ENCODE results near the gene DEPDC5. TPM values are rescaled to one million over a fixed set of nuclear protein-coding genes. Genes with fewer than 3 reads are reported as not detected.

DEPDC5 gene
- total RNA-seq, 1 experiment from 2014 or later, result 28.1 TPM

GRCh38 chr22:31954535-31955523 lies 201.0 kb downstream of the DEPDC5 start:
- Histone ChIP-seq H3K9me2 (ENCODE audit: insufficient read depth) (no peaks in the 10 kb centered on the region), H3K4me3 (no peak overlapping the region), H3K27ac (no peak overlapping the region), H2AFZ (no peak overlapping the region), H3K27me3 (ENCODE audit: insufficient read depth, low read depth) (no peaks in the 10 kb centered on the region), H3K79me2 (ENCODE audit: low read depth) (peaks cover 55% of the 10 kb centered on the region), H3F3A (ENCODE audit: insufficient read depth, low read depth) (peaks cover 37% of the 10 kb centered on the region; the same call in 1 of the 2 replicates), H3K4me2 (no peak overlapping the region), H3K36me3 (ENCODE audit: low read depth) (peaks cover 23% of the 10 kb centered on the region), H3K9me3 (ENCODE audit: insufficient read depth, low read depth) (no peaks in the 10 kb centered on the region), H3K4me1 (replicated peaks; ENCODE audit: insufficient read depth) (peaks cover 20% of the 10 kb centered on the region), H4K20me1 (ENCODE audit: insufficient read depth) (peaks cover 19% of the 10 kb centered on the region)
- POLR2A ChIA-PET (ENCODE audit: unreplicated experiment), result no interaction called here
- no peak for TF ChIP-seq CTCF (conservative IDR thresholded peaks at IDR 0.05)
- no peak for TF ChIP-seq EZH2 (IDR thresholded peaks at IDR 0.05; ENCODE audit: low read depth)
- BruUV-seq (replicated peaks), result no TSS peak
- CTCF ChIA-PET, result no interaction called here
- intact Hi-C loops (cut with micrococcal nuclease; ENCODE audit: unreplicated experiment), result no loop called here
- no peak for DNase-seq

GRCh38 chr22:31956360-31956759 lies 202.5 kb downstream of the DEPDC5 start:
- Histone ChIP-seq H4K20me1 (ENCODE audit: insufficient read depth) (peaks cover 19% of the 10 kb centered on the region), H3K9me3 (ENCODE audit: insufficient read depth, low read depth) (no peaks in the 10 kb centered on the region), H3K79me2 (ENCODE audit: low read depth) (peaks cover 40% of the 10 kb centered on the region), H3K9me2 (ENCODE audit: insufficient read depth) (no peaks in the 10 kb centered on the region), H3K4me3 (no peak overlapping the region), H3K27ac (no peak overlapping the region), H3F3A (ENCODE audit: insufficient read depth, low read depth) (peaks cover 25% of the 10 kb centered on the region; the same call in 1 of the 2 replicates), H2AFZ (no peak overlapping the region), H3K4me1 (replicated peaks; ENCODE audit: insufficient read depth) (peaks cover 18% of the 10 kb centered on the region), H3K27me3 (ENCODE audit: insufficient read depth, low read depth) (no peaks in the 10 kb centered on the region), H3K4me2 (no peak overlapping the region), H3K36me3 (ENCODE audit: low read depth) (peaks cover 23% of the 10 kb centered on the region)
- TF ChIP-seq CTCF (conservative IDR thresholded peaks at IDR 0.05), result no peak
- TF ChIP-seq EZH2 (IDR thresholded peaks at IDR 0.05; ENCODE audit: low read depth), result no peak
- intact Hi-C loops (cut with micrococcal nuclease; ENCODE audit: unreplicated experiment), result no loop called here
- no peak for DNase-seq
- ChIA-PET CTCF (no interaction called here), POLR2A (ENCODE audit: unreplicated experiment) (no interaction called here)
- BruUV-seq (replicated peaks), result TSS peak; percentile 14

Other genes starting within 250 kb of the DEPDC5 start
- gene PISD, start 91.8 kb upstream of the DEPDC5 start, total RNA-seq (2021), result 46.4 and 46.8 TPM in 2 replicates
- 43.9 and 46.1 TPM in 2 replicates for gene PRR14L, start 3.9 kb upstream of the DEPDC5 start, total RNA-seq (2021)
- 131 and 132 TPM in 2 replicates for gene YWHAH, start 190.5 kb downstream of the DEPDC5 start, total RNA-seq (2021)

All from PC-9 (cell line).